Hematopoietic multipotent progenitor cell (in vitro differentiated cells): Measurements from ENCODE around the gene PCDHGA4. TPM values are rescaled to one million over a fixed set of nuclear protein-coding genes. Genes with fewer than 3 reads are reported as not detected.
"Not testable (repeated sequence)": the region's sequence is repeated elsewhere in the genome, so short reads cannot be mapped to it uniquely, and the experiment has no call there.

ENCODE experiments used
- DNase-seq, 3 donors: peaks; one replicate each; pipeline ENCODE4 v3.0.0-alpha.2; 2011 to 2015; ENCODE audit warnings: low read depth in 2 of 3, low spot score in 2 of 3
- total RNA-seq: library from RNA; depleted of rRNA; stranded (reverse); fragments of >200 nt; gene quantifications from one replicate; pipeline ENCODE4 v1.2.3, GENCODE V29; 2012

PCDHGA4 gene
- total RNA-seq = 0.81 TPM

DNA sequence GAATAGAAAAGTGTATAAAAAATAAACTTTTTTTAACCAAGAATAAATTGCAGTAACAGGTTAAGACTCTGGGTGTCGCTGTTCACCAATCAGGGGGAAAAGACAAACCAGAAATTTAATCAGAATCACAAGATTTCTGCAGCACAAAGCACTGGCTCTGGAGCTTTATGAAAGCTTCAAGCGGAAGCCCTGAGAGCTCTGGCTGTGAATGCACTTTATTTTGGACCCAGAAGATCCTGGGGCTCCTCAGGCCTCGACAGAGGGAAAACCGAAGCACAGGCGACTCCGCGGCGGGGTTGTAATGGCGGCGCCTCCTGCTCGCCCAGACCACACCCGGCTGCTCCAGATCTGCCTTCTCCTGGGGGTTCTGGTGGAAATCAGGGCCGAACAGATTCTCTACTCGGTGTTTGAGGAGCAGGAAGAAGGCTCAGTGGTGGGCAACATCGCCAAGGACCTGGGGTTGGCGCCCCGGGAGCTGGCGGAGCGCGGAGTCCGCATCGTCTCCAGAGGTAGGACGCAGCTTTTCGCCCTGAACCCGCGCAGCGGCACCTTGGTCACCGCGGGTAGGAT lies at the start of gene PCDHGA4:
PCDHGA4 (plus strand) TSS at position 122 of the 570 bp plus-strand sequence; CDS start at position 209, 87 bp downstream.
- peak in 1 of 3 donors; percentile 9 for DNase-seq

DNA sequence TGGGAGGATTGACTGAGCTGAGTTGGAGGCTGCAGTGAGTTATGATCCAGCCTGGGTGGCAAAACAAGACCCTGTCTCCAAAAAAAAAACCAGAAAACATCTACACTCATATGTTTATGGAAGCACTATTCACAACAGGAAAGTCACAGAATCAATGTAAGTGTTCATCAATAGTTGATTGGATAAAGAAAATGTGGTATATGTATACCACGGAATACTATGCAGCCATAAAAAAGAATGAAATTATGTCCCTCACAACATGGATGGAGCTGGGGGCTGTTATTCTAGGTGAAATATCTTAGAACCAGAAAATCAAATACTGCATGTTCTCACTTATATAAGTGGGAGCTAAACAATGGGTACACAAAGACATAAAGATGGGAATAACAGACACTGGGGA lies 48.2 kb upstream of the PCDHGA4 start:
- no peak for DNase-seq

DNA sequence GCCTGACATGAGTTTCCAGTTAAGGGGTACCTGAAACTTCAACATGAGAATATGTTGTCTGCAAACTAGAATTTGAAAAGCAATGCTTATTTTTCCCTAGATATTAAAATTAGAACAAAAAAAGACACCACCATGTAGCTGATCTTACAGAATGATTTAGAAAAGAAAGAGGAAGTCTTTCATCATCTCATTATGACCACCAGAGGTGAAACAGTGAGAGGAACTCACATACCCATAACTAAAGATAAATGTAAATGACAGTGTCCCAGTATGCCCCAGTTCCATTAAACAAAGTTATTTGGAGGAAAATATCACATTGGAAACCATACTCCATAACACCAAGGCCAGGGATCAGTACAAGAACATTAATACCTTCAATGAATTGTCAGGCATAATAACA lies 41.1 kb upstream of the PCDHGA4 start:
- no peak for DNase-seq

DNA sequence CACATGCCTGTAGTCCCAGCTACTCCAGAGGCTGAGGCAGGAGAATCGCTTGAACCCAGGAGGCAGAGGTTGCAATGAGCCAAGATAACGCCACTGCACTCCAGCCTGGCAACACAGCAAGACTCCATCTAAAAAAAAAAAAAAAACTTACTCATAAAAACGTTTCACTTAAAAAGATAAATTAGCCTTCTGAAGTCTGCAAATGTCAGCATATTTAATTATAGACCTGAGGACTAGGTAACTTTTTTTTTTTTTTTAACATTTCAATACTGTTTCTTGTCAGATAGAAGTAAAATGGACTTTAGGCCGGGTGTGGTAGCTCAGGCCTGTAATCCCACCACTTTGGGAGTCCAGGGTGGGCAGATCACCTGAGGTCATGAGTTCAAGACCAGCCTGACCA lies 37.9 kb upstream of the PCDHGA4 start:
- not testable (repeated sequence) for DNase-seq

GRCh38 chr5:141319202-141319601 lies 35.6 kb upstream of the PCDHGA4 start:
- DNase-seq = no peak

- DNase-seq = no peak
These were observed 35.1 kb upstream of the PCDHGA4 start for GRCh38 chr5:141319699-141320098.

- peak; percentile 85 to 99 (median 95) for DNase-seq
These were observed 34.3 kb upstream of the PCDHGA4 start, which contains the start of gene TAF7 for GRCh38 chr5:141320225-141321169. Gene TAF7 (minus strand): TSS chr5:141320784. CDS start chr5:141320044, 740 bp downstream.

DNA sequence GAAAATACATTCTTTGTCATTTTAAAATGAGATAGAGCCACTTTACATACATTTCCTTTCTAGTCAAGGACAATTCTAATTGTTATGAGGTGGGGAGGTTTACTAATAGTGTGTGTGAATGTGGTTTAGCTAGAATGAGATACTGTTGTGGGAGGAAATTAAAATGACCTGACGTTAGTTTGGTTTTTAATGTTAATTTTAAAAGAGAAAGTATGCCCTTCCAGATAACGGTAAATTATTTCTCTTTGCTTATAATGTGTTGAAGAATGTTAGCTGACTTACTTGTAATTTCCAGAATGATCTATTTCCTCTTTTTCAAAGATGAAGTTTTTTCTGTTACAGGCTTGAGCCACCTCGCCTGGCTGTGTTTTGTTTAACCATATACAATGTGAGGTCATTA lies 32.6 kb upstream of the PCDHGA4 start:
- DNase-seq = no peak

DNA sequence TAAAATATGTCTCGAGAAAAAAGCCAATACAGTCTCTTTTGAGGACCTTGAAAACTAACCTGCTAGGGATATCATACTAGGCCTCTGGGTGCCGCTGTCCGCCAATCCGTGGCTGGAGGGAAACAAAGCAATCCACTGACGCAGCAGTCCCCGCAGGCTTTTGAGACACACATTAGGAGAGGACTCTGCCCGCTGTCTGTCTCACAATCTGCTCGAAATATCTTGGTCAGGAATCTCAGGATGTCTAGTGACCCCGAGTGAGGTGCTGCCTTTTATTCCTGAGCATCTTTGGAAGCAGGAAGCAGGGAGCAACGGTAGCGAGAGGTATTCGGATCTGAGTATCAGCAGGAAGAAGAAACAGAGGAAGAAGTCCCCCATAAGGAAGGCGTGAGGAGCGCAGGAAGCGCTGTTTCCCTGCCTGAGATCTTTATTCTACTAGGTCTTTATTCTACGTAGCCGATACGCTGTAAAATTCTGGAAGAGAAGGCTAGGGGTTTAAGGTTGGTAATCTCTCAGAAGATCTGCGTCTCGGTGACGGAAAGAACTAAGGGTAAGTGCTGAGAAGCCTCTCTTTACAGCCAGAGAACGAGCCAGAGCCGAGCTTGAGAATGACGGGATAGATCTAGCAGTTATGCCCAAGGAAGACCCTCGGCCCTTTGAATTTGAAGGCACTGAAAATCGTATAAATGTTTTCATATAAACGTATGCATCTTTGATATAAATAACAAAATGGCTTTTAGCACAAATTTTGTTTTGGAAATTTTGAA lies 28.6 kb upstream of the PCDHGA4 start:
- DNase-seq = peak; percentile 28 to 46 (median 41)

GRCh38 chr5:141328231-141328630 lies 26.6 kb upstream of the PCDHGA4 start:
- DNase-seq = no peak

GRCh38 chr5:141330299-141331080 lies 24.3 kb upstream of the PCDHGA4 start, which contains the start of gene PCDHGA1:
Gene PCDHGA1 (plus strand): TSS chr5:141330514.
- DNase-seq = peak in 1 of 3 donors; percentile 41

GRCh38 chr5:141332571-141332970 lies 22.2 kb upstream of the PCDHGA4 start:
- not testable (repeated sequence) for DNase-seq

- DNase-seq = peak in 1 of 3 donors; percentile 60
These were observed 16.1 kb upstream of the PCDHGA4 start, which contains the start of gene PCDHGA2 for GRCh38 chr5:141338538-141339306. Gene PCDHGA2 (plus strand): TSS chr5:141338760.

- DNase-seq = not testable (repeated sequence)
These were observed 14.0 kb upstream of the PCDHGA4 start for GRCh38 chr5:141340781-141341354.

GRCh38 chr5:141342773-141343172 lies 12.0 kb upstream of the PCDHGA4 start:
- no peak for DNase-seq

DNA sequence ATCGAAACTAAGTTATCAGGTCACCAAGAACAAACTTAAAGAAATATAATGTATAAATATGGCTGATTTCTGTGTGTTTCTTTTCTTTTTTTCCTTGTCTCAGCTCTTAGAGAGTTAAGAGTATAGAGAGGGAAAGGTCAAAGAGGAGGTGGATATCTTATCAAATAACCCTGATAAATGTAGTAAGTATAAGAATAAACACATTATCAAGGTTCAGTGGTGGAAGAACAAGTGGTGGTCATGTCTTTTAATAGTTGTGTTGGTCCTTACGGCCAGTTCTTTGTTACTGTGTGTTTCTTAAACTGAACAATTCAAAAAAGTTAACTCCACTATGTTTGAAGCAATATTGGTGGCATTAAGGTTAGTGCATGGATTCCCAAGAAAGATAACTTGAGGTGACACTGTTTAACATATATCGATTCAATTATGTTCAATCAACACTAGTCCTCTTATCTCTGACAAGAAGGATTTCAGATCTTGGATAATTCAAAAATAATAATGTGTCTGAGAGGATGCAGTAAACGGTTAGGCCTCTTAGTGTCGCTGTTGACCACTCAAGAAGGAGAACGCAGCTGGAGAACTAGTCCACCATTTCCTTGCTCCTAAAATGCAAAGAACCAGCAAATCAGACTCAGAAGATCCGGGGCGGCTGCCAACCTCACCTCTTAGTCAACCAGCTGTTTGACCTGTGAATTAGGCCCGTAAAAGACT lies 11.4 kb upstream of the PCDHGA4 start, which contains the start of gene PCDHGA3:
PCDHGA3 (plus strand) TSS at position 588 of the 711 bp plus-strand sequence. CDS start 205 bp downstream, outside the sequence.
- DNase-seq = peak in 1 of 3 donors; percentile 52

GRCh38 chr5:141343953-141344463 lies 10.8 kb upstream of the PCDHGA4 start:
- no peak for DNase-seq

DNA sequence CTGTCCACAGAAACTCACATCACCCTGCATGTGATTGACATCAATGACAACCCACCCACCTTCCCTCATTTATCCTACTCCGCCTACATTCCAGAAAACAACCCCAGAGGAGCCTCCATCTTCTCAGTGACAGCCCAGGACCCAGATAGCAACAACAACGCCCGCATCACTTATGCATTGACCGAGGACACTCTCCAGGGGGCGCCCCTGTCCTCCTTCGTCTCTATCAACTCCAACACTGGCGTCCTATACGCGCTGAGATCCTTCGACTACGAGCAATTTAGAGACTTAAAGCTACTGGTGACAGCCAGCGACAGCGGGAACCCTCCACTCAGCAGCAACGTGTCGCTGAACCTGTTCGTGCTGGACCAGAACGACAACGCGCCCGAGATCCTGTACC lies 9.5 kb upstream of the PCDHGA4 start:
- DNase-seq = no peak
